Measurements from ENCODE around the gene ARHGAP26. TPM values are rescaled to one million over a fixed set of nuclear protein-coding genes. Genes with fewer than 3 reads are reported as not detected.

The ARHGAP26 gene
- total and polyA plus RNA-seq, 7 experiments from 2014 or later = 10.5 to 123 (median 22.7) TPM

DNA sequence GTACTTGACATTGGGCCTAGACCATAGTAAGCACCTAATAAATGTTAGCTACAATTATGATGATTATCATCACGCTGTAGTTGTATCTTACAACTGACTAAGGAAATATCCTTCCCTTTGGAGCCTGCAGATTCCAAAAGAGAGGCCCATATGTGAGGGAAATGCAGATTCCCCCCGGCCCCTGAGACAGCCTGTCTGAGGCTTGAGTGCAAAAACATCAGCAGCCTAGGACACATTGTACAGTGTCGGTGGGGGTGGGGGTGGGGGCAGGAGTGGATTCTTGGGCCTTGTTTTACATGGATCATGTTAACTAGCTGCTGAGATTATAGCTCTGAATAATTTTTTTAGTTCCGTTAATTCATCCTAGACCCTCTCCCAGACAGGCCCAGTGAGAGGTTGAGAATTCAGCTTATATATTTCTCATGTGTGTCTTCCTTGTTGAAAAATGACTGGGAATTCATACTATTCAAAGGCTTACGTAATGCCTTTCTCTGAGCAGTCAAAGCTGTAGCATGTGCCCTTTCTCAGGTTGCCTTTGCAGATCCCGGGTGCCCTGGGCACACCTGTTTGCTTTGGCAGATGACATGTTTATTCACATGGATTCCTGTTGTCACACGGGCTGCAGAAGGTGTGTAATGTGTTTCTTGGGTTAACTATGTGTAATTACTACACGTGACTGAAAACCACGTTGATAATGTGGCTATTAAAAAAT lies 370.5 kb downstream of the ARHGAP26 start:
- no peaks in the 10 kb centered on the region for H3K27me3 Mint-ChIP-seq
- no peaks in the 10 kb centered on the region for H3K27me3 ChIP-seq (ENCODE audit: control insufficient read depth in 2 of 2, insufficient read depth in 2 of 2, low read length in 2 of 2)
- H3K9me3 Mint-ChIP-seq = no peaks in the 10 kb centered on the region
- H3K36me3 ChIP-seq (ENCODE audit: control insufficient read depth in 2 of 3, insufficient read depth in 3 of 3, low read length in 3 of 3) = peaks cover 0 to 5% (median 0%) of the 10 kb centered on the region in 3 experiments
- H3K4me3 Mint-ChIP-seq = no peak overlapping the region
- ATAC-seq (no peak), DNase-seq (no peak)
- H3K4me1 Mint-ChIP-seq = peaks cover 0 to 18% (median 0%) of the 10 kb centered on the region in 7 donors
- no peak overlapping the region for H3K27ac ChIP-seq (ENCODE audit: low read depth, low read length)
- no peak overlapping the region for H3K4me3 ChIP-seq (ENCODE audit: low read length)
- no peaks in the 10 kb centered on the region for H3K9me3 ChIP-seq (ENCODE audit: control insufficient read depth in 2 of 3, low read length in 3 of 3)
- ChIA-PET POLR2A (no interaction called here), CTCF (no interaction called here)
- intact Hi-C loops (cut with micrococcal nuclease) = no loop called here
- H3K36me3 Mint-ChIP-seq = peaks cover 6 to 42% (median 12%) of the 10 kb centered on the region in 5 donors
- no peaks in the 10 kb centered on the region for H3K4me1 ChIP-seq (ENCODE audit: control insufficient read depth in 2 of 2, insufficient read depth in 2 of 2, low read length in 2 of 2)
- H3K27ac Mint-ChIP-seq = no peak overlapping the region

DNA sequence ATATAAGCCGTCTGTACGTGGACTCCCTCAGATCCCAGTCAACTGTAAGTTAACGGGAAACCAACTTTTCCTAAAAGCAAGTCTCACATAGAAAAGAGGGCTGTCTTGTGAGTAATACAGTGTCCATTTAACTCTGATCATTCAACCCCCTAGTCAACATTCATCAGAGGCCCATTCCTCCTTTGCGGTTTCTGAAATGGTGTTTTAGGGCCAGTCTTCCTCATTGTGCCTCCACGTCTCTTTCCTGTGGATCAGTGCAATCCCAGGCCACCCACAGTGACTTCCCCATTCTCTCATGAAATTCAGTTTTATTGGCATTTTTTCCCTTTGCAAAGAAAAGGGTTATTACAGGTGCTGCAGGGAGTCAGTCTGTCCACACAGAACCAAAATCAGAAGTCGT lies 371.5 kb downstream of the ARHGAP26 start:
- peaks cover 0 to 7% (median 0%) of the 10 kb centered on the region in 3 experiments for H3K36me3 ChIP-seq (ENCODE audit: control insufficient read depth in 2 of 3, insufficient read depth in 3 of 3, low read length in 3 of 3)
- no peak overlapping the region for H3K4me3 ChIP-seq (ENCODE audit: low read length)
- Mint-ChIP-seq H3K27ac (peak overlapping the region in 1 of 9 donors; percentile 72), H3K4me3 (no peak overlapping the region), H3K4me1 (peaks cover 0 to 18% (median 0%) of the 10 kb centered on the region in 7 donors), H3K9me3 (no peaks in the 10 kb centered on the region), H3K36me3 (peaks cover 0 to 43% (median 13%) of the 10 kb centered on the region in 5 donors), H3K27me3 (no peaks in the 10 kb centered on the region)
- no peaks in the 10 kb centered on the region for H3K27me3 ChIP-seq (ENCODE audit: control insufficient read depth in 2 of 2, insufficient read depth in 2 of 2, low read length in 2 of 2)
- DNase-seq (no peak), ATAC-seq (peak; percentile 41)
- no peaks in the 10 kb centered on the region for H3K4me1 ChIP-seq (ENCODE audit: control insufficient read depth in 2 of 2, insufficient read depth in 2 of 2, low read length in 2 of 2)
- intact Hi-C loops (cut with micrococcal nuclease) = no loop called here
- POLR2A ChIA-PET = no interaction called here
- H3K9me3 ChIP-seq (ENCODE audit: control insufficient read depth in 2 of 3, low read length in 3 of 3) = no peaks in the 10 kb centered on the region
- CTCF ChIA-PET = no interaction called here
- no peak overlapping the region for H3K27ac ChIP-seq (ENCODE audit: low read depth, low read length)

DNA sequence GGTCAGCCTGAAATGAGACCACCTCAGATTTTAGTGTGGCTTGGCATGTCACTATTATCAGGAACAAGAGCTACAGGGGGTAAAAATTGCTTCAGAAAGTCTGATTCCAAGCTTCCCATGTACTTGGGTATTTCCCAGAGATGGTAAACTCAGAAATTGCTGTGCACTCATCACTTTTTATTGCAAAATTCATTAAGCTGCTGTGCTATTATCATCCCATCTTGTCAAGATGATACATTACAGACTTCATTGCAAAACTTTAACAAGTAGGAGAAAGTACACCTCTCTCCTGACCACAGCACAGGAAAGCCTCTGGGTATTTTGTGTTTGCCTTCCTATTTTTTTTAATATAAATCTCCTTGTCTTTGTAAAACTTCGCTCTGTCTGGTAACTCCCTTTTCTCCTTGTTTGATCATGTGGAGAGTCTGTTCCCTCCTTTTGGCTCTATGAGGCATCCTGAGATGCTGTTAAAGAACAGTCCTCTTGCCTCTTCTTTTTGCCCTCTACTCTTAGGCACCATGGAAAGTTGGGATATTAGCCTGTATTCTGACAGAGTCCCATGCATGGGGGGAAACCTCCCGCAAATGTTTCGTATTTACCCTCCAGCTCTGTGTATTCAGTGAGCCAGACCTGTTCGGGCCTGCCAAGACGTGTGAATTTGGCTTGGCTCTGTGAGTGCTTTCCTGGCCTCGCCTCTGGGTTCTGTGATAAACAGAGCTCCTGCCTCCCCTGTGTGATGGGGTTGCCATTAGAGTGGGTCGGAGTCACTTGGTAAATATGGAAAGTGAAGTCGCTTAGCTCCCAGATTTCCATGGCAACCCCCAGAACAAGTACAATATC lies 372.6 kb downstream of the ARHGAP26 start:
- Histone ChIP-seq H3K4me3 (ENCODE audit: low read length) (no peak overlapping the region), H3K9me3 (ENCODE audit: control insufficient read depth in 2 of 3, low read length in 3 of 3) (no peaks in the 10 kb centered on the region), H3K4me1 (ENCODE audit: control insufficient read depth in 2 of 2, insufficient read depth in 2 of 2, low read length in 2 of 2) (no peaks in the 10 kb centered on the region), H3K36me3 (ENCODE audit: control insufficient read depth in 2 of 3, insufficient read depth in 3 of 3, low read length in 3 of 3) (peaks cover 0 to 13% (median 0%) of the 10 kb centered on the region in 3 experiments), H3K27ac (ENCODE audit: low read depth, low read length) (no peak overlapping the region), H3K27me3 (ENCODE audit: control insufficient read depth in 2 of 2, insufficient read depth in 2 of 2, low read length in 2 of 2) (no peaks in the 10 kb centered on the region)
- Mint-ChIP-seq H3K4me3 (no peak overlapping the region), H3K27me3 (no peaks in the 10 kb centered on the region), H3K36me3 (peaks cover 4 to 50% (median 18%) of the 10 kb centered on the region in 5 donors), H3K4me1 (peaks cover 0 to 14% (median 0%) of the 10 kb centered on the region in 7 donors), H3K27ac (peak overlapping the region in 1 of 9 donors; percentile 69), H3K9me3 (no peaks in the 10 kb centered on the region)
- ChIA-PET POLR2A (no interaction called here), CTCF (interaction anchor here (0.6 kb wide), 1 partner anchor 995 kb away, joined by 3 read pairs; no protein-coding TSS in a partner anchor)
- ATAC-seq = no peak
- intact Hi-C loops (cut with micrococcal nuclease) = no loop called here
- DNase-seq = no peak

DNA sequence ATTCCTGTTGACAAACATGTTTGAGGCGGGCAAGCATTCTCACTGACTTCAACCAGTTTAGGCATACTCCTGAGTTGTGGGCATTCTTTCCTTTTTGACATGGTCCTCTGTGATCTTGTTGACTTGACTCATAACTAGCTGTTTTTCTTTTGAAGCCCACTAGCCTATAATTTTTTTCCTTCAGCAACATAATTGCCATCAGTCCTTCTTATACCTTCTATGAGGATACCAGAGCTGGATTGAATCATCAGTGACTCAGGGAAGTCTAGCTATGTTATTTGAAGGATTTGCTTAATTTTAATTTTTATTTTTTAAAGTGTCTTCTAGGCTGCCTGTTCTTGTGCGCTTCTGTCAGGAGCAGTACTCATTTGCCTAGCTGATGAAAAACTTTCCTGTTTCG lies 373.8 kb downstream of the ARHGAP26 start:
- H3K36me3 Mint-ChIP-seq = peaks cover 7 to 54% (median 23%) of the 10 kb centered on the region in 5 donors

DNA sequence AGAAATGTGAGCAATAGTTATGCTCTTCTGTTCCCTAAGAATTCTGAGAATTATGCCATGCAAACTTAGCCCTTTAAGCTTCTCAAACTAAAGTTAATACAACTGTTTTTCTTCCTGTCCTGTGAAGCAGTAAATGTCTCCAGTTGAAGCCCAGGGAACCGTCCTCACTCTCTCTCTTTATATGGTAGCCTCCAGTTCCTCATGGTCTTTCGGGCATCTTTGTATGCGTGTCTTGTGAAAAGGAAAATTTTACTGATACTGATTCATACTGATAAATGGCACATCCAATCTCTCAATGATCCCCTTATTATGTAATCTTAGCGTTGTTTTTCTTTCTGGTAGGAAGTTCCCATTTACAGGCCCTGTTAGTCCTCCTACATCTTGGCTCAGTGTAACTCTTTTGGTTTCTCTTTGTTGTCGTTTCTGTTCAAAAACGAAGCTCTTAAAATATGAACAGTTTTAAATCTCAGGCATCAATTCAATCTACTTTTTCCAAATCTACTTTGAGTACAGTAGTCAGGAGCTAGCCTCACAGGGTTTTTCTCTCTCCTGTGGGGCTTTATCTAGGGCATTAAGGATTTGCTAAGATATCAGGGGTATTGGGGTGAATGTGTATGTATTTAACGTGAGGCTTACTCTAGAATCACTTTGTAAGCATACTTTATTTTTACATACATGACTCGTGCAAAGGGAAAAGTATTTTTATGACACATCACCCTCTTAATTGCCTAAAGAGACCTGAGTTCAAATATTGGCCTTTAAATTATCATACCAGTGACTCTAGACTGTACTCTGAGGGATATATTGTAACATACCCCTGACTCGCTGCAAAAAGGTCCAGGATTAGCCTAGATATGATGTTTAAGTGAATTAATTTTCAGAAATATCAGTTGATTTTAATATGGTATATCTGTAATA lies 375.3 kb downstream of the ARHGAP26 start:
- no peak for ATAC-seq
- CTCF ChIA-PET = no interaction called here
- H3K4me3 Mint-ChIP-seq = peak overlapping the region in 1 of 10 donors; percentile 41
- Histone ChIP-seq H3K27ac (ENCODE audit: low read depth, low read length) (no peak overlapping the region), H3K9me3 (ENCODE audit: control insufficient read depth in 2 of 3, low read length in 3 of 3) (no peaks in the 10 kb centered on the region), H3K27me3 (ENCODE audit: control insufficient read depth in 2 of 2, insufficient read depth in 2 of 2, low read length in 2 of 2) (no peaks in the 10 kb centered on the region), H3K4me3 (ENCODE audit: low read length) (no peak overlapping the region), H3K4me1 (ENCODE audit: control insufficient read depth in 2 of 2, insufficient read depth in 2 of 2, low read length in 2 of 2) (no peaks in the 10 kb centered on the region), H3K36me3 (ENCODE audit: control insufficient read depth in 2 of 3, insufficient read depth in 3 of 3, low read length in 3 of 3) (peaks cover 0 to 18% (median 0%) of the 10 kb centered on the region in 3 experiments)
- H3K9me3 Mint-ChIP-seq = no peaks in the 10 kb centered on the region
- intact Hi-C loops (cut with micrococcal nuclease) = no loop called here
- H3K4me1 Mint-ChIP-seq = peaks cover 0 to 8% (median 0%) of the 10 kb centered on the region in 7 donors
- POLR2A ChIA-PET = no interaction called here
- DNase-seq = no peak
- no peaks in the 10 kb centered on the region for H3K27me3 Mint-ChIP-seq
- H3K27ac Mint-ChIP-seq = peak overlapping the region in 1 of 9 donors; percentile 30
- H3K36me3 Mint-ChIP-seq = peaks cover 10 to 62% (median 28%) of the 10 kb centered on the region in 5 donors

More for the DNA sequence above, 373.8 kb downstream of the ARHGAP26 start:
- no peak for ATAC-seq
- peaks cover 0 to 8% (median 0%) of the 10 kb centered on the region in 7 donors for H3K4me1 Mint-ChIP-seq
- DNase-seq = no peak
- Histone ChIP-seq H3K4me3 (ENCODE audit: low read length) (no peak overlapping the region), H3K27me3 (ENCODE audit: control insufficient read depth in 2 of 2, insufficient read depth in 2 of 2, low read length in 2 of 2) (no peaks in the 10 kb centered on the region), H3K27ac (ENCODE audit: low read depth, low read length) (no peak overlapping the region), H3K4me1 (ENCODE audit: control insufficient read depth in 2 of 2, insufficient read depth in 2 of 2, low read length in 2 of 2) (no peaks in the 10 kb centered on the region), H3K9me3 (ENCODE audit: control insufficient read depth in 2 of 3, low read length in 3 of 3) (no peaks in the 10 kb centered on the region), H3K36me3 (ENCODE audit: control insufficient read depth in 2 of 3, insufficient read depth in 3 of 3, low read length in 3 of 3) (peaks cover 0 to 20% (median 0%) of the 10 kb centered on the region in 3 experiments)
- CTCF ChIA-PET = no interaction called here
- POLR2A ChIA-PET = interaction anchor here (0.7 kb wide), 1 partner anchor 10 kb away, joined by 3 read pairs; no protein-coding TSS in a partner anchor
- no peaks in the 10 kb centered on the region for H3K9me3 Mint-ChIP-seq
- no peak overlapping the region for H3K4me3 Mint-ChIP-seq
- H3K27ac Mint-ChIP-seq = no peak overlapping the region
- no peaks in the 10 kb centered on the region for H3K27me3 Mint-ChIP-seq
- intact Hi-C loops (cut with micrococcal nuclease) = no loop called here

DNA sequence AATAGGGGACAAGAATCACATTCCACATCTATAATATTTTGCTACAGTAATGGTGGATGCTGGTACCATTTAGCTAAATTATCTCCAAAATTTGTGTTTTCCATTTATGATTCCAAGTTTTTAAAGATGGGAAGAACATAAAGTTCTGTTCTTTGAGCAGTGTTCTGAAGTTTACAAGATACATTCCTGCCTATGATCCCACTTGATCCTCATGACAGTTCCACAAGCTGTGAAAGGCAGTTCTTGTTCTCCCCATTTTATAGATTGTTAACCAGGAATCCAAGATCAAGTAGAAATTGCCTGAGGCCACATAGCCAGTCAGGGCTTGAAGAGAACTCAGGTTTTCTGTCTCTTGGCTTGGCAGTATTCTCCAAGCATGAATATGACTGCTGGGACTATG lies 376.0 kb downstream of the ARHGAP26 start:
- H3K36me3 ChIP-seq (ENCODE audit: control insufficient read depth in 2 of 3, insufficient read depth in 3 of 3, low read length in 3 of 3) = peaks cover 0 to 18% (median 0%) of the 10 kb centered on the region in 3 experiments
- H3K4me1 ChIP-seq (ENCODE audit: control insufficient read depth in 2 of 2, insufficient read depth in 2 of 2, low read length in 2 of 2) = no peaks in the 10 kb centered on the region
- POLR2A ChIA-PET = no interaction called here
- Mint-ChIP-seq H3K4me3 (no peak overlapping the region), H3K4me1 (peaks cover 0 to 8% (median 0%) of the 10 kb centered on the region in 7 donors), H3K27ac (no peak overlapping the region), H3K9me3 (no peaks in the 10 kb centered on the region), H3K27me3 (no peaks in the 10 kb centered on the region), H3K36me3 (peaks cover 10 to 67% (median 33%) of the 10 kb centered on the region in 5 donors)
- H3K4me3 ChIP-seq (ENCODE audit: low read length) = no peak overlapping the region
- intact Hi-C loops (cut with micrococcal nuclease) = no loop called here
- no peak for DNase-seq
- no peak for ATAC-seq
- H3K9me3 ChIP-seq (ENCODE audit: control insufficient read depth in 2 of 3, low read length in 3 of 3) = no peaks in the 10 kb centered on the region
- no peaks in the 10 kb centered on the region for H3K27me3 ChIP-seq (ENCODE audit: control insufficient read depth in 2 of 2, insufficient read depth in 2 of 2, low read length in 2 of 2)
- CTCF ChIA-PET = no interaction called here
- H3K27ac ChIP-seq (ENCODE audit: low read depth, low read length) = no peak overlapping the region

Measured in naive thymus-derived CD4-positive, alpha-beta T cell (primary cell).